ENCODE measurements around the gene IL23A. TPM values are rescaled to one million over a fixed set of nuclear protein-coding genes. Genes with fewer than 3 reads are reported as not detected.
A peak's percentile ranks its signal among the peaks of the same experiment; 100 is the strongest.

IL23A gene, protein sequence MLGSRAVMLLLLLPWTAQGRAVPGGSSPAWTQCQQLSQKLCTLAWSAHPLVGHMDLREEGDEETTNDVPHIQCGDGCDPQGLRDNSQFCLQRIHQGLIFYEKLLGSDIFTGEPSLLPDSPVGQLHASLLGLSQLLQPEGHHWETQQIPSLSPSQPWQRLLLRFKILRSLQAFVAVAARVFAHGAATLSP
- total RNA-seq: 0.67 and 0.89 TPM in 2 replicates
- long read RNA-seq: 0 reads

DNA sequence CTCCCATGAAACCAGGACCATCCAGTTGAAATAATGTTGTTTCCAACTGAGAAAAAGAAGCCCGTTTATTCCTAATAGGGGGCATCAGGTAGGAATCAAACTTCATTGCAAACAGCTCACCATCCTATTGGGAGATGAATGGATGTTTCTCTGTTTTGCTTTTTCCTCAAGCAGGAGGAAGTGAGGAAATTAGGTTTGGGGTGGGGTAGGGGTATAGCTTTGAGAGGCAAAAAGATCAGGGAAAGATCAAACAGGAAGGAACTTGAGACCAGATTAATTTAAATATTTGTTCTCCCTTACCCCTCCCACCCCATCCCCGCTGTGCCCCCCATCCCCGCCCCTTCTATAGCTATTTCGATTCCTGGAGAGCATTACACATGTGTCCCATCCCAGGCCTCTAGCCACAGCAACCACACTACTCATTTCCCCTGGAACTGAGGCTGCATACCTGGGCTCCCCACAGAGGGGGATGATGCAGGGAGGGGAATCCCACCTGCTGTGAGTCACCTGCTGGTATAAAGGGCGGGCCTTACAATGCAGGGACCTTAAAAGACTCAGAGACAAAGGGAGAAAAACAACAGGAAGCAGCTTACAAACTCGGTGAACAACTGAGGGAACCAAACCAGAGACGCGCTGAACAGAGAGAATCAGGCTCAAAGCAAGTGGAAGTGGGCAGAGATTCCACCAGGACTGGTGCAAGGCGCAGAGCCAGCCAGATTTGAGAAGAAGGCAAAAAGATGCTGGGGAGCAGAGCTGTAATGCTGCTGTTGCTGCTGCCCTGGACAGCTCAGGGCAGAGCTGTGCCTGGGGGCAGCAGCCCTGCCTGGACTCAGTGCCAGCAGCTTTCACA, at the start of gene IL23A:
IL23A (plus strand) TSS at position 577 of the 850 bp plus-strand sequence; CDS start at position 738, 161 bp downstream.
- no peaks in the 10 kb centered on the region for H3K27me3 Mint-ChIP-seq
- peak within 1 kb of the TSS; percentile 89 for H3K27ac Mint-ChIP-seq
- peaks cover 1% of the 10 kb centered on the region for H3K4me1 Mint-ChIP-seq (ENCODE audit: low read depth)
- DNase-seq (ENCODE audit: low spot score, unreplicated experiment): no peak
- TF ChIP-seq, protein P1, sequence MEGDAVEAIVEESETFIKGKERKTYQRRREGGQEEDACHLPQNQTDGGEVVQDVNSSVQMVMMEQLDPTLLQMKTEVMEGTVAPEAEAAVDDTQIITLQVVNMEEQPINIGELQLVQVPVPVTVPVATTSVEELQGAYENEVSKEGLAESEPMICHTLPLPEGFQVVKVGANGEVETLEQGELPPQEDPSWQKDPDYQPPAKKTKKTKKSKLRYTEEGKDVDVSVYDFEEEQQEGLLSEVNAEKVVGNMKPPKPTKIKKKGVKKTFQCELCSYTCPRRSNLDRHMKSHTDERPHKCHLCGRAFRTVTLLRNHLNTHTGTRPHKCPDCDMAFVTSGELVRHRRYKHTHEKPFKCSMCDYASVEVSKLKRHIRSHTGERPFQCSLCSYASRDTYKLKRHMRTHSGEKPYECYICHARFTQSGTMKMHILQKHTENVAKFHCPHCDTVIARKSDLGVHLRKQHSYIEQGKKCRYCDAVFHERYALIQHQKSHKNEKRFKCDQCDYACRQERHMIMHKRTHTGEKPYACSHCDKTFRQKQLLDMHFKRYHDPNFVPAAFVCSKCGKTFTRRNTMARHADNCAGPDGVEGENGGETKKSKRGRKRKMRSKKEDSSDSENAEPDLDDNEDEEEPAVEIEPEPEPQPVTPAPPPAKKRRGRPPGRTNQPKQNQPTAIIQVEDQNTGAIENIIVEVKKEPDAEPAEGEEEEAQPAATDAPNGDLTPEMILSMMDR (IDR thresholded peaks at IDR 0.05; ENCODE audit: unreplicated experiment): no peak
- H3K4me3 Mint-ChIP-seq (ENCODE audit: low read depth): no peak within 1 kb of the TSS
- H3K9me3 Mint-ChIP-seq (ENCODE audit: low read depth): no peaks in the 10 kb centered on the region
- H3K36me3 Mint-ChIP-seq (ENCODE audit: insufficient read depth): peaks cover 5% of the 10 kb centered on the region

DNA sequence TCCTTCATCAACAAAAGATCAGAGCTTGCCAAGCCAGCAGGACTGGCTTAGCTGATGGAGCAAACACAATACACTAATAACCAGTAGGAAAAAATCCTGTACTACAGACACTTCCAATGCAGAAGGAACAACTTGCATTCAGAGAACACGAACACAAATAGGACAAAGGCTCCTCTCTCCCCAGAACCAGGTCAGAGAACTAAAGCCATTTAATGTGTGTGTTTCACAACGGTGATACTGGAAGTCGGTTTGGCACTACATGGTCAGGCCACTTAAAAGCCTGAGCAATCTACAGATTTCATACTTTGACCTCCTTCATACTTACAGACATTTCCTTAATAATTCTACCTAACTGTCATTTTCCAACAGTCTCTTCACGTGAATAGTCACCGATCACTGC, 44.9 kb upstream of the IL23A start:
- TF ChIP-seq, protein P1 (IDR thresholded peaks at IDR 0.05; ENCODE audit: unreplicated experiment): no peak
- no peaks in the 10 kb centered on the region for H3K27me3 Mint-ChIP-seq
- H3K4me3 Mint-ChIP-seq (ENCODE audit: low read depth): no peak overlapping the region
- H3K36me3 Mint-ChIP-seq (ENCODE audit: insufficient read depth): peaks cover 6% of the 10 kb centered on the region
- H3K9me3 Mint-ChIP-seq (ENCODE audit: low read depth): no peaks in the 10 kb centered on the region
- DNase-seq (ENCODE audit: low spot score, unreplicated experiment): no peak
- H3K27ac Mint-ChIP-seq: no peak overlapping the region
- peaks cover 4% of the 10 kb centered on the region for H3K4me1 Mint-ChIP-seq (ENCODE audit: low read depth)

DNA sequence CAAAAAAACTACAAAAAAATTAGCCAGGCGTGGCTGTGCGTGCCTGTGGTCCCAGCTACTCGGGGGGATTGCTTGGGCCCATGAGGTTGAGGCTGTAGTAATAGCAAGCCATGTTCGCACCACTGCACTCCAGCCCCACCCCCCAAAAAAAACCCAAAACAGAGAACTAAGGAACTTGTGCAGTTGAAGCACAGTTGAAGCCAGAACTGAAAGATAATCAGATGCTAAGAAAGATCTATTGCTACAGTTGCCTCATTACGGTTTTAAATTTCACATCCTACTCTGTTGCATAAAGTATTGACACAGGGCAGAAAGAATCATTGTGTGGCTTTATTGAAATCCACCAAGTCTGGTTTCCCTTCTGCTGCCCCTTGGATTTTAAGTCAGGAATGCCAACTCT, 42.4 kb upstream of the IL23A start:
- no peak overlapping the region for H3K4me3 Mint-ChIP-seq (ENCODE audit: low read depth)
- no peak overlapping the region for H3K27ac Mint-ChIP-seq
- H3K36me3 Mint-ChIP-seq (ENCODE audit: insufficient read depth): peaks cover 5% of the 10 kb centered on the region

DNA sequence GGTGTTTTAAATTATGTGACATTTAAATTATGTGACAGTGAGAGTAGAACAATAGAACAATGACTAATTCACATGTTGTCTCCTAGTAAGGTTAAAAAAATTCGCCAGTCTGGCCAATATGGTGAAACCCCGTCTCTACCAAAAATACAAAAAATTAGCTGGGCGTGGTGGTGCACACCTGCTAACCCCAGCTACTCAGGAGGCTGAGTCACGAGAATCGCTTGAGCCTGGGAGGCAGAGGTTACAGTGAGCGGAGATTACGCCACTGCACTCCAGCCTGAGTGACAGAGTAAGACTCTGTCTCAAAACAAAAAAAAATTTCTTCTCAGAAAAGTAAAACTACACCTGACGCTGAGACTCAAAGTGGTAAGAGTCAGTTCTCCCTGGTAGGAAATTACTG, 41.3 kb upstream of the IL23A start:
- peaks cover 20% of the 10 kb centered on the region for H3K4me1 Mint-ChIP-seq (ENCODE audit: low read depth)
- peak overlapping the region; percentile 24 for H3K4me3 Mint-ChIP-seq (ENCODE audit: low read depth)
- H3K9me3 Mint-ChIP-seq (ENCODE audit: low read depth): no peaks in the 10 kb centered on the region
- no peaks in the 10 kb centered on the region for H3K27me3 Mint-ChIP-seq
- H3K36me3 Mint-ChIP-seq (ENCODE audit: insufficient read depth): peaks cover 5% of the 10 kb centered on the region
- TF ChIP-seq, protein P1 (IDR thresholded peaks at IDR 0.05; ENCODE audit: unreplicated experiment): no peak
- H3K27ac Mint-ChIP-seq: no peak overlapping the region
- no peak for DNase-seq (ENCODE audit: low spot score, unreplicated experiment)

More for the DNA sequence above, 42.4 kb upstream of the IL23A start:
- Mint-ChIP-seq H3K27me3 (no peaks in the 10 kb centered on the region), H3K4me1 (ENCODE audit: low read depth) (peaks cover 18% of the 10 kb centered on the region), H3K9me3 (ENCODE audit: low read depth) (no peaks in the 10 kb centered on the region)
- DNase-seq (ENCODE audit: low spot score, unreplicated experiment): no peak
- TF ChIP-seq, protein P1 (IDR thresholded peaks at IDR 0.05; ENCODE audit: unreplicated experiment): no peak

DNA sequence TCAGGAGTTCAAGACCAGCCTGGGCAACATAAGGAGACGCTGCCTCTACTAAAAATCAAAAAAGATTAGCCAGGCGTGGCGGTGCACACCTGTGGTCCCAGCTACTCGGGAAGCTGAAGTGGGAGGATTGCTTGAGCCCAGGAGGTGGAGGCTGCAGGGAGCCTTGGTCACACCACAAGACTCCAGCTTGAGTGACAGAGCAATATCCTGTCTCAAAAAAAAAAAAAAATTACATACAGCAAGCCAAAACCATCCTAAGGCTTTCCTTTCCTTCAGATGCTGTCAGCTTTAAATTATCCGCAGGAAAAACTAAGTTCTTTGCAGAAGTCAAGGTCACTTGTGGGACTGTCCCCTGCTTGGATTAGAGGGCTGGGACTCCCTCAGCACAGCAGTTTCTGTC, 39.9 kb upstream of the IL23A start:
- TF ChIP-seq, protein P1 (IDR thresholded peaks at IDR 0.05; ENCODE audit: unreplicated experiment): no peak
- H3K4me1 Mint-ChIP-seq (ENCODE audit: low read depth): peaks cover 20% of the 10 kb centered on the region
- peaks cover 3% of the 10 kb centered on the region for H3K36me3 Mint-ChIP-seq (ENCODE audit: insufficient read depth)
- no peak for DNase-seq (ENCODE audit: low spot score, unreplicated experiment)
- peak overlapping the region; percentile 96 for H3K4me3 Mint-ChIP-seq (ENCODE audit: low read depth)
- H3K9me3 Mint-ChIP-seq (ENCODE audit: low read depth): no peaks in the 10 kb centered on the region
- no peak overlapping the region for H3K27ac Mint-ChIP-seq
- H3K27me3 Mint-ChIP-seq: no peaks in the 10 kb centered on the region

Measured in progenitor cell of endocrine pancreas (in vitro differentiated cells).